IPS-20b (cell line): ENCODE data around the gene TCIRG1.

Source experiments
- H3K27ac ChIP-seq: one replicate; pipeline ENCODE4 v1.5.1; 2013; ENCODE audit warnings: low read length
- H3K27me3 ChIP-seq: 2 replicates; pipeline ENCODE4 v1.6.1; 2013; ENCODE audit warnings: mild to moderate bottlenecking, low read length, inconsistent platforms; ENCODE audit not compliant: insufficient read depth
- H3K36me3 ChIP-seq: 2 replicates; pipeline ENCODE4 v1.6.1; 2013; ENCODE audit warnings: low read depth, mild to moderate bottlenecking, inconsistent platforms, low read length, moderate library complexity; ENCODE audit not compliant: insufficient read depth
- H3K4me1 ChIP-seq: 2 replicates; pipeline ENCODE4 v1.6.1; 2013; ENCODE audit warnings: mild to moderate bottlenecking, control low read depth, inconsistent platforms, low read length, moderate library complexity; ENCODE audit not compliant: insufficient read depth
- H3K4me3 ChIP-seq: 2 replicates; pipeline ENCODE4 v1.5.1; 2013; ENCODE audit warnings: mild to moderate bottlenecking, low read length, inconsistent platforms
- H3K9ac ChIP-seq: 2 replicates; pipeline ENCODE4 v1.6.1; 2013; ENCODE audit warnings: low read depth, mild to moderate bottlenecking, inconsistent platforms, low read length, moderate library complexity
- H3K9me3 ChIP-seq: 2 replicates; pipeline ENCODE4 v1.6.1; 2013; ENCODE audit warnings: mild to moderate bottlenecking, low read depth, low read length, inconsistent platforms; ENCODE audit not compliant: insufficient read depth

The TCIRG1 gene

GRCh38 chr11:68042219-68043028 is 3.6 kb downstream of the TCIRG1 start:
- Histone ChIP-seq H3K9me3 (no peaks in the 10 kb centered on the region), H3K9ac (no peak overlapping the region), H3K27me3 (no peaks in the 10 kb centered on the region), H3K36me3 (no peaks in the 10 kb centered on the region), H3K4me1 (peaks cover 4% of the 10 kb centered on the region; the same call in 1 of the 2 replicates), H3K27ac (no peak overlapping the region), H3K4me3 (no peak overlapping the region)

GRCh38 chr11:68043029-68043348 is 4.2 kb downstream of the TCIRG1 start:
- Histone ChIP-seq H3K4me1 (peaks cover 4% of the 10 kb centered on the region; the same call in 1 of the 2 replicates), H3K4me3 (no peak overlapping the region), H3K9me3 (no peaks in the 10 kb centered on the region), H3K36me3 (no peaks in the 10 kb centered on the region), H3K27ac (no peak overlapping the region), H3K9ac (no peak overlapping the region), H3K27me3 (no peaks in the 10 kb centered on the region)

- H3K27me3 ChIP-seq, result no peaks in the 10 kb centered on the region
- peaks cover 4% of the 10 kb centered on the region; the same call in 1 of the 2 replicates for H3K4me1 ChIP-seq
- no peaks in the 10 kb centered on the region for H3K9me3 ChIP-seq
- no peak overlapping the region for H3K27ac ChIP-seq
- no peak overlapping the region for H3K4me3 ChIP-seq
- no peak overlapping the region for H3K9ac ChIP-seq
- no peaks in the 10 kb centered on the region for H3K36me3 ChIP-seq
Measured at GRCh38 chr11:68043349-68044144, 4.7 kb downstream of the TCIRG1 start.

GRCh38 chr11:68044145-68044813 is 5.5 kb downstream of the TCIRG1 start:
- H3K27ac ChIP-seq, result no peak overlapping the region
- no peaks in the 10 kb centered on the region for H3K9me3 ChIP-seq
- H3K36me3 ChIP-seq, result no peaks in the 10 kb centered on the region
- no peaks in the 10 kb centered on the region for H3K27me3 ChIP-seq
- no peak overlapping the region for H3K4me3 ChIP-seq
- no peak overlapping the region for H3K9ac ChIP-seq
- H3K4me1 ChIP-seq, result peaks cover 4% of the 10 kb centered on the region; the same call in 1 of the 2 replicates

- no peak overlapping the region for H3K4me3 ChIP-seq
- peaks cover 3% of the 10 kb centered on the region; the same call in 1 of the 2 replicates for H3K4me1 ChIP-seq
- H3K36me3 ChIP-seq, result no peaks in the 10 kb centered on the region
- no peaks in the 10 kb centered on the region for H3K27me3 ChIP-seq
- H3K27ac ChIP-seq, result no peak overlapping the region
- no peak overlapping the region for H3K9ac ChIP-seq
- no peaks in the 10 kb centered on the region for H3K9me3 ChIP-seq
Measured at GRCh38 chr11:68044898-68045351, 6.1 kb downstream of the TCIRG1 start.

- H3K4me3 ChIP-seq, result no peak overlapping the region
- no peak overlapping the region for H3K27ac ChIP-seq
- H3K9me3 ChIP-seq, result no peaks in the 10 kb centered on the region
- H3K36me3 ChIP-seq, result no peaks in the 10 kb centered on the region
- H3K4me1 ChIP-seq, result 0 out of 2 replicates have a peak, but pooled peaks cover 3% of the 10 kb centered on the region
- no peak overlapping the region for H3K9ac ChIP-seq
- H3K27me3 ChIP-seq, result no peaks in the 10 kb centered on the region
Measured at GRCh38 chr11:68047437-68048290, 8.8 kb downstream of the TCIRG1 start.

GRCh38 chr11:68048681-68049508 is 10.1 kb downstream of the TCIRG1 start:
- no peak overlapping the region for H3K27ac ChIP-seq
- H3K9ac ChIP-seq, result no peak overlapping the region

GRCh38 chr11:68049509-68050370 is 10.9 kb downstream of the TCIRG1 start:
- H3K36me3 ChIP-seq, result peaks cover 7% of the 10 kb centered on the region; the same call in 1 of the 2 replicates

More at GRCh38 chr11:68048681-68049508, 10.1 kb downstream of the TCIRG1 start:
- H3K36me3 ChIP-seq, result peaks cover 7% of the 10 kb centered on the region; the same call in 1 of the 2 replicates
- 0 out of 2 replicates have a peak, but pooled peaks cover 3% of the 10 kb centered on the region for H3K4me1 ChIP-seq
- H3K9me3 ChIP-seq, result no peaks in the 10 kb centered on the region
- no peaks in the 10 kb centered on the region for H3K27me3 ChIP-seq
- no peak overlapping the region for H3K4me3 ChIP-seq

GRCh38 chr11:68050371-68050841 is 11.6 kb downstream of the TCIRG1 start:
- no peak overlapping the region for H3K9ac ChIP-seq
- H3K9me3 ChIP-seq, result no peaks in the 10 kb centered on the region
- no peak overlapping the region for H3K27ac ChIP-seq
- H3K36me3 ChIP-seq, result peaks cover 7% of the 10 kb centered on the region; the same call in 1 of the 2 replicates
- 0 out of 2 replicates have a peak, but pooled peaks cover 3% of the 10 kb centered on the region for H3K4me1 ChIP-seq
- H3K4me3 ChIP-seq, result no peak overlapping the region
- no peaks in the 10 kb centered on the region for H3K27me3 ChIP-seq

More at GRCh38 chr11:68049509-68050370, 10.9 kb downstream of the TCIRG1 start:
- Histone ChIP-seq H3K9ac (no peak overlapping the region), H3K27ac (no peak overlapping the region), H3K4me3 (no peak overlapping the region), H3K9me3 (no peaks in the 10 kb centered on the region), H3K27me3 (no peaks in the 10 kb centered on the region), H3K4me1 (0 out of 2 replicates have a peak, but pooled peaks cover 3% of the 10 kb centered on the region)
